Stimulated activated naive CD8-positive, alpha-beta T cell treated with anti-CD3 and anti-CD28 coated beads, Interleukin-15, Interleukin-2, amounts not matched to agents 100 ng/mL and 50 ng/mL, for 24 hours (primary cell): Measurements from ENCODE around the gene CGB1.
A peak's percentile ranks its signal among the peaks of the same experiment; 100 is the strongest.
"Not testable (repeated sequence)": the region's sequence is repeated elsewhere in the genome, so short reads cannot be mapped to it uniquely, and the experiment has no call there.

Source experiments
- H3K27ac Mint-ChIP-seq: one replicate; pipeline ENCODE4 v1.8.0; 2021; ENCODE audit warnings: mild to moderate bottlenecking, mixed read lengths
- H3K27me3 Mint-ChIP-seq: one replicate; pipeline ENCODE4 v1.8.0; 2021; ENCODE audit warnings: mixed read lengths
- H3K36me3 Mint-ChIP-seq: one replicate; pipeline ENCODE4 v1.8.0; 2021; ENCODE audit warnings: low read depth, mixed read lengths
- H3K4me1 Mint-ChIP-seq: one replicate; pipeline ENCODE4 v1.8.0; 2021; ENCODE audit warnings: low read depth, mixed read lengths
- H3K4me3 Mint-ChIP-seq: one replicate; pipeline ENCODE4 v1.8.0; 2021; ENCODE audit warnings: mild to moderate bottlenecking, mixed read lengths
- H3K9me3 Mint-ChIP-seq: one replicate; pipeline ENCODE4 v1.8.0; 2021; ENCODE audit warnings: mixed read lengths

CGB1 gene

GRCh38 chr19:49036815-49037214, at the start of gene CGB1:
Gene CGB1 (minus strand): TSS chr19:49036895. CDS start chr19:49036711, 184 bp downstream.
- H3K4me3 Mint-ChIP-seq, H3K27ac Mint-ChIP-seq, H3K36me3 Mint-ChIP-seq, H3K27me3 Mint-ChIP-seq, H3K9me3 Mint-ChIP-seq, H3K4me1 Mint-ChIP-seq: not testable (repeated sequence)

DNA sequence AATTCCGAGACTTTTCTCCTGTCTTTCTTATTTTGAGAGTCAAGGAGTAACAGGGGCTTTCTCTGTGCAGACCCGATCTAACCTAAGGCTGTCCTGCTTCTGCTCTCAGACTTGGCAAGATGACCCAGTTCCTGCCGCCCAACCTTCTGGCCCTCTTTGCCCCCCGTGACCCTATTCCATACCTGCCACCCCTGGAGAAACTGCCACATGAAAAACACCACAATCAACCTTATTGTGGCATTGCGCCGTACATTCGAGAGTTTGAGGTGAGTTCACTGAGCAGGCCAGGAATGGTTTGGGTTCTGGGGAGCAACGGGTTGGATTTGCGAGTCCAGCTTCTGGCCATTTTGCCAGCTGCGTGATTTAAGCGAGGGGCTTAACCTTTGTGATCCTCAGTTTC, 49.6 kb upstream of the CGB1 start:
- Mint-ChIP-seq H3K9me3 (no peaks in the 10 kb centered on the region), H3K4me3 (peak overlapping the region; percentile 95), H3K27ac (peak overlapping the region; percentile 94), H3K36me3 (peaks cover 44% of the 10 kb centered on the region), H3K27me3 (no peaks in the 10 kb centered on the region), H3K4me1 (peaks cover 53% of the 10 kb centered on the region)

DNA sequence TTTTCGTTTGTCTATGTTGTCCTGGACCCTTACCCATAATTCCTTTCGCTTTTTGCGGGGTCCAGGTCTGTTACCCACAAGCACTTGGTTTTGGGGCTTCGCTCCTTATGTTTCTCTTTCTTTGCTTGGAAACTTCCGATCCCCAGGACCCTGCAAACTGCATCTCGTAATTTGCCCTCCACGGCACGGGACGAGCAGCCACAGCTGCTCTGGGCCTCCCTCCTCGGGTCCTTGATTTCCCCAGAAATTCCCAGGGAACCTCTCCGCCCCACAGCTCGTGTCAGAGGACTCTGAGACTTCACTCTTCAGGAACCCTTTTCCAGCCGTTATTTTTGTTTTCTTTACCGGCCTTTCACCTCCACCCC, 49.2 kb upstream of the CGB1 start:
- peak overlapping the region; percentile 95 for H3K4me3 Mint-ChIP-seq
- peaks cover 50% of the 10 kb centered on the region for H3K4me1 Mint-ChIP-seq
- H3K36me3 Mint-ChIP-seq: peaks cover 41% of the 10 kb centered on the region
- peak overlapping the region; percentile 94 for H3K27ac Mint-ChIP-seq
- H3K27me3 Mint-ChIP-seq: no peaks in the 10 kb centered on the region
- no peaks in the 10 kb centered on the region for H3K9me3 Mint-ChIP-seq

GRCh38 chr19:49085020-49085867, 48.5 kb upstream of the CGB1 start, which contains the start of gene SNRNP70:
Gene SNRNP70 (plus strand): TSS chr19:49085451. CDS start chr19:49086415, 964 bp downstream.
- peak within 1 kb of the TSS; percentile 95 for H3K4me3 Mint-ChIP-seq
- H3K36me3 Mint-ChIP-seq: peaks cover 35% of the 10 kb centered on the region
- no peaks in the 10 kb centered on the region for H3K9me3 Mint-ChIP-seq
- peak within 1 kb of the TSS; percentile 94 for H3K27ac Mint-ChIP-seq
- no peaks in the 10 kb centered on the region for H3K27me3 Mint-ChIP-seq
- H3K4me1 Mint-ChIP-seq: peaks cover 44% of the 10 kb centered on the region

GRCh38 chr19:49084206-49085019, 47.7 kb upstream of the CGB1 start:
- Mint-ChIP-seq H3K36me3 (peaks cover 29% of the 10 kb centered on the region), H3K4me1 (peaks cover 41% of the 10 kb centered on the region), H3K27me3 (no peaks in the 10 kb centered on the region), H3K27ac (peak overlapping the region; percentile 94), H3K4me3 (peak overlapping the region; percentile 95), H3K9me3 (no peaks in the 10 kb centered on the region)

DNA sequence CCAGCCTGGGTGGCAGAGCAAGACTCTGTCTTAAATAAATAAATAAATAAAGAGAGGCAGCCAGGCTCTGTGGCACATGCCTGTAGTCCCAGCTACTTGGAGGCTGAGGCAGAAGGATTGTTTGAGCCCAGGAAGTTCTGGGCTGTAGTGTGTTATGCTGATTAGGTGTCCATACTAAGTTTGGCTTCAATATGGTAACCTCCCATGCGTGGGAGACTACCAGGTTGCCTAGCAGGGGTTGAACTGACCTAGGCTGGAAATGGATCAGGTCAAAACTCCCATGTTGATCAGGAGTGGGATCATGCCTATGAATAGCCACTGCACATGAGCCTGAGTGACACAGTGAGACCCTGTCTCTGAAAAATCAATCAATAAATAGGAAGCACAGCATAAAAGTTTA, 44.6 kb upstream of the CGB1 start:
- Mint-ChIP-seq H3K27ac (no peak overlapping the region), H3K27me3 (peaks cover 3% of the 10 kb centered on the region), H3K9me3 (no peaks in the 10 kb centered on the region), H3K4me1 (peaks cover 15% of the 10 kb centered on the region), H3K36me3 (peaks cover 10% of the 10 kb centered on the region), H3K4me3 (no peak overlapping the region)

GRCh38 chr19:49080392-49080791, 43.7 kb upstream of the CGB1 start:
- H3K27ac Mint-ChIP-seq: no peak overlapping the region
- H3K36me3 Mint-ChIP-seq: peaks cover 4% of the 10 kb centered on the region
- peaks cover 10% of the 10 kb centered on the region for H3K4me1 Mint-ChIP-seq
- H3K9me3 Mint-ChIP-seq: no peaks in the 10 kb centered on the region
- peaks cover 7% of the 10 kb centered on the region for H3K27me3 Mint-ChIP-seq
- H3K4me3 Mint-ChIP-seq: no peak overlapping the region

DNA sequence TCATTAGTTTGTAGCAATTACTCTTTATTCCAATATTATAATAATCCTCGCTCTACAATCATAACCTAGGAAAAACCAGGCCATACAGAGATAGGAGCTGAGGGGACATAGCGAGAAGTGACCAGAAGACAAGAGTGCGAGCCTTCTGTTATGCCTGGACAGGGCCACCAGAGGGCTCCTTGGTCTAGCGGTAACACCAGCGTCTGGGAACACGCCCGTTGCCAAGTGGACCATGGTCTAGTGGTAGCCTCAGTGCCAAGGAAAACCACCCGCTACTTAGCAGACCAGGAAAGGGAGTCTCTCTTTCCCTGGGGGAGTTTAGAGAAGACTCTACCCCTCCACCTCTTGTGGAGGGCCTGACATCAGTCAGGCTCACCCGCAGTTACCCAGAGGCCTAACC, 38.2 kb upstream of the CGB1 start:
- Mint-ChIP-seq H3K4me1 (peaks cover 11% of the 10 kb centered on the region), H3K27me3 (peaks cover 42% of the 10 kb centered on the region)
- H3K27ac Mint-ChIP-seq, H3K4me3 Mint-ChIP-seq, H3K36me3 Mint-ChIP-seq, H3K9me3 Mint-ChIP-seq: not testable (repeated sequence)

- peak overlapping the region; percentile 1 for H3K27ac Mint-ChIP-seq
- peaks cover 52% of the 10 kb centered on the region for H3K27me3 Mint-ChIP-seq
- peaks cover 4% of the 10 kb centered on the region for H3K9me3 Mint-ChIP-seq
- H3K4me1 Mint-ChIP-seq: peaks cover 11% of the 10 kb centered on the region
- no peaks in the 10 kb centered on the region for H3K36me3 Mint-ChIP-seq
- H3K4me3 Mint-ChIP-seq: peak overlapping the region; percentile 27
Measured at GRCh38 chr19:49073514-49074378, 37.1 kb upstream of the CGB1 start.

DNA sequence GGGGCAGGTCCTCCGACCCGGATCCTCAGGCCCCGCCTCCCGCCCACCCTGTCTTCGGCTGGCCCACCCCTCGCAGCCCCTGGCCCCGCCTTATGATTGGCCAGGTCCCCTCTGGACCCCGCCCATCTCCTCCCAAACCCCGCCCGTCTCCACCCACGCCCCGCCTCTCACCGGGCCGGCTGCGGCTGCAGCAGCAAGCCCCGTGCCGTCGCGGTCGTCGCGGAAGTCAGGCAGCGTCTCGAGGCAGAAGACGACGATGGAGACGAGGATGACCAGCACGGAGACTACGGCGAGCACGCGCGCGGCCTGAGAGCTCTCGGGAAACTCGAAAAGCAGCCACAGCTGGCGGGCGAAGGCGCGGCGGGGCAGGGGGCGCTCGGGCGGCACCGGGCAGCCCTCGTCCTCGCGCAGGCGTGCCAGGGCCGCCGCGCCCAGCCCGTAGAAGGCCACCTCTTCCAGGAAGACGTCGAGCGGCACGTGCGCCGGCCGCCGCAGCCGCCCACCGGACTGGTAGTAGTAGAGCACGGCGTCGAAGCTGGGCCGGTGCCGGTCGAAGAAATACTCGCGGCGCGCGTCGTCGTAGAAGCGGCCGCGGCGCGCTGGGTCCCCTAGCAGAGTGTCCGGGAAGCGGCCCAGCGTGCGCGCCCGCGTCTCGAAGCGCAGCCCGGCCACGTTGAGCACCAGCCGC, 35.3 kb upstream of the CGB1 start:
- Mint-ChIP-seq H3K27ac (no peak overlapping the region), H3K9me3 (peaks cover 4% of the 10 kb centered on the region)

DNA sequence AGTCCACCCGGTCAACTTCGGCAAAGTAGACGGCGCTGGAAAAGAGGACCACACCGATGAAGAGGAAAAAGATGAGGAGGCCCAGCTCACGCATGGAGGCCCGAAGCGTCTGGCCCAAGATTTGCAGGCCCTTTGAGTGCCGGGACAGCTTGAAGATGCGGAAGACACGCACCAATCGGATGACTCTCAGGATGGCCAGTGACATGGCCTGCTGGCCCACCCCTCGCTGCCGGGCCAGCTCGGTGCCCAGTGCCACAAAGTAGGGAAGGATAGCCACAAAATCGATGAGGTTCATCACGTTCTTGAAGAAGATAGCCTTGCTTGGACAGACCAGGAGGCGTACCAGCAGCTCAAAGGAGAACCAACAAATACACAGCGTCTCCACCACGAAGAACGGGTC, 33.7 kb upstream of the CGB1 start:
- Mint-ChIP-seq H3K27ac (no peak overlapping the region), H3K27me3 (peaks cover 74% of the 10 kb centered on the region), H3K4me3 (no peak overlapping the region), H3K36me3 (no peaks in the 10 kb centered on the region), H3K9me3 (peaks cover 4% of the 10 kb centered on the region), H3K4me1 (peaks cover 11% of the 10 kb centered on the region)

More for the DNA sequence above, 35.3 kb upstream of the CGB1 start:
- H3K27me3 Mint-ChIP-seq: peaks cover 64% of the 10 kb centered on the region
- peaks cover 11% of the 10 kb centered on the region for H3K4me1 Mint-ChIP-seq
- no peaks in the 10 kb centered on the region for H3K36me3 Mint-ChIP-seq
- no peak overlapping the region for H3K4me3 Mint-ChIP-seq

DNA sequence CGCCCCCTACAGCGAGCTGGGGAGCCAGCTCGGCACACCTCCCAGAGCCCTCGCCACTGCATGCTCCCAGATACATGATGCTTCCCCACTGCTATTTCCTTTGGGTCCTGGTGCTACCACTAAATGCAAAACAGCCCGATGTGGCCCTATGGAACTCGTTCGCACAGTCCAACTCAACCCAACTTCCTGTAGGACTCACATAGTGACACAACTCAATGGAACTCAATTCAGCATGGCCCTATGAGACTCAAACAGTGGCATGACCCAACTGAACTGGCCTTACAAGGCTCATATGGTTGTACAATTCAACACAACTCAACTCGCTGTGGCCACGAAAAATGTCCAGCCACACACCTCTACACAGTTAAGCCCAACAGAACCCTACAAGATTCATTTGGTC, 32.3 kb upstream of the CGB1 start:
- Mint-ChIP-seq H3K4me3 (no peak overlapping the region), H3K9me3 (peaks cover 4% of the 10 kb centered on the region), H3K4me1 (peaks cover 11% of the 10 kb centered on the region), H3K27ac (no peak overlapping the region), H3K36me3 (no peaks in the 10 kb centered on the region), H3K27me3 (peaks cover 69% of the 10 kb centered on the region)

- Mint-ChIP-seq H3K4me3 (no peak overlapping the region), H3K27me3 (peaks cover 62% of the 10 kb centered on the region), H3K36me3 (no peaks in the 10 kb centered on the region), H3K4me1 (no peaks in the 10 kb centered on the region), H3K9me3 (peaks cover 4% of the 10 kb centered on the region), H3K27ac (no peak overlapping the region)
Measured at GRCh38 chr19:49067554-49067953, 30.9 kb upstream of the CGB1 start.

- peaks cover 59% of the 10 kb centered on the region for H3K27me3 Mint-ChIP-seq
- H3K4me1 Mint-ChIP-seq: no peaks in the 10 kb centered on the region
- no peak overlapping the region for H3K27ac Mint-ChIP-seq
- H3K36me3 Mint-ChIP-seq: no peaks in the 10 kb centered on the region
- no peak overlapping the region for H3K4me3 Mint-ChIP-seq
- H3K9me3 Mint-ChIP-seq: peaks cover 4% of the 10 kb centered on the region
Measured at GRCh38 chr19:49065905-49066512, 29.3 kb upstream of the CGB1 start.
